Measurements from ENCODE around the gene GLP1R. TPM values are rescaled to one million over a fixed set of nuclear protein-coding genes. Genes with fewer than 3 reads are reported as not detected.

The GLP1R gene
- total RNA-seq, 3 donors from 2014 or later (not counting 1 experiment from before 2014, with no cell fraction given) = 2.2 to 6.5 (median 3.0) TPM

DNA sequence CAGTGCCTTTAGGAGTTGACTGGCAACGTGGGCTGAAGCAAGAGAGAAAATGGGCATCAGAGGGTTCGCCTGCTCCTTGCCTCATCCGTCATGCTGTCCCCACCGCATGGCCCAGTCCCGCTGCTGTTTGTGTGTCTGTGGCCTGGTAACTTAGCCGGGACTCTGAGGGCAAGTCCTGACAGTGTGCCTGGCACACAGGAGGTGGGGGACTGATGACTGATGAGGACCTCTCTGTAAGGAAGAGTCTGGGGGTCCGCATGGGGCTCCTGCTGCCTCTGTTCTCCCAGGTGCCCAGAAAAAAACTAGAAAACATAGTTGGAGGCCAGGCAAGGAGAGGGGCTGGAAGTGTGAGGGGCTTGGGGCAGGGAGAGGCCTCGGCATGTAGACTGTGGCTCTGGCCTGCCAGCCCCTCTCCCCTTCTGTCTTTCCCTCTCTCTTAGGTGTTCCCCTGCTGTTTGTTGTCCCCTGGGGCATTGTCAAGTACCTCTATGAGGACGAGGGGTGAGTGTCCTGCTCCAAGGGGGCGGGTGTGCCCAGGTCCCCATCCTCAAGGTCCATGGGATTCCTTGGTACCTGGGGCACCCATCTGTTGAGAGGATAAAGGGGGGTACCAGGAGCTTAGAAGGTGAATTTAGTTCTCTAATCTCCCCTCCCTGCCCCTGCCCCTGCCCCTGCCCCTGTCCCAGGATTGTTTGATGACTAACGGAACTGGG lies 29.5 kb downstream of the GLP1R start:
- H3K36me3 ChIP-seq (ENCODE audit: control insufficient read depth, insufficient read depth, low read length) = no peaks in the 10 kb centered on the region
- no peaks in the 10 kb centered on the region for H3K4me1 Mint-ChIP-seq
- WGBS (ENCODE audit: insufficient coverage) = 85% methylated on average over 11 of the region's 11 CpGs
- H3K27me3 ChIP-seq (ENCODE audit: control insufficient read depth, insufficient read depth, low read length) = no peaks in the 10 kb centered on the region
- DNase-seq (peak in 1 of 2 donors; percentile 10), ATAC-seq (no peak)
- TF ChIP-seq, protein P1, sequence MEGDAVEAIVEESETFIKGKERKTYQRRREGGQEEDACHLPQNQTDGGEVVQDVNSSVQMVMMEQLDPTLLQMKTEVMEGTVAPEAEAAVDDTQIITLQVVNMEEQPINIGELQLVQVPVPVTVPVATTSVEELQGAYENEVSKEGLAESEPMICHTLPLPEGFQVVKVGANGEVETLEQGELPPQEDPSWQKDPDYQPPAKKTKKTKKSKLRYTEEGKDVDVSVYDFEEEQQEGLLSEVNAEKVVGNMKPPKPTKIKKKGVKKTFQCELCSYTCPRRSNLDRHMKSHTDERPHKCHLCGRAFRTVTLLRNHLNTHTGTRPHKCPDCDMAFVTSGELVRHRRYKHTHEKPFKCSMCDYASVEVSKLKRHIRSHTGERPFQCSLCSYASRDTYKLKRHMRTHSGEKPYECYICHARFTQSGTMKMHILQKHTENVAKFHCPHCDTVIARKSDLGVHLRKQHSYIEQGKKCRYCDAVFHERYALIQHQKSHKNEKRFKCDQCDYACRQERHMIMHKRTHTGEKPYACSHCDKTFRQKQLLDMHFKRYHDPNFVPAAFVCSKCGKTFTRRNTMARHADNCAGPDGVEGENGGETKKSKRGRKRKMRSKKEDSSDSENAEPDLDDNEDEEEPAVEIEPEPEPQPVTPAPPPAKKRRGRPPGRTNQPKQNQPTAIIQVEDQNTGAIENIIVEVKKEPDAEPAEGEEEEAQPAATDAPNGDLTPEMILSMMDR (IDR thresholded peaks at IDR 0.05) = no peak
- no peaks in the 10 kb centered on the region for H3K27me3 Mint-ChIP-seq (ENCODE audit: low read depth in 2 of 2)
- intact Hi-C loops (cut with micrococcal nuclease) = no loop called here
- H3K9me3 ChIP-seq (ENCODE audit: control insufficient read depth, insufficient read depth, low read length) = no peaks in the 10 kb centered on the region
- H3K4me3 Mint-ChIP-seq = no peak overlapping the region
- H3K36me3 Mint-ChIP-seq = no peaks in the 10 kb centered on the region
- H3K27ac ChIP-seq (ENCODE audit: low read length) = no peak overlapping the region
- H3K4me3 ChIP-seq (ENCODE audit: low read length) = no peak overlapping the region
- H3K9me3 Mint-ChIP-seq = no peaks in the 10 kb centered on the region
- no peak overlapping the region for H3K27ac Mint-ChIP-seq
- no peaks in the 10 kb centered on the region for H3K4me1 ChIP-seq (ENCODE audit: control insufficient read depth, insufficient read depth, low read length)

- 100% methylated on average over 3 of the region's 3 CpGs for WGBS (ENCODE audit: insufficient coverage)
- no peaks in the 10 kb centered on the region for H3K36me3 Mint-ChIP-seq
- TF ChIP-seq, protein P1 (IDR thresholded peaks at IDR 0.05) = no peak
Observed at GRCh38 chr6:39078695-39079094, 30.1 kb downstream of the GLP1R start.

DNA sequence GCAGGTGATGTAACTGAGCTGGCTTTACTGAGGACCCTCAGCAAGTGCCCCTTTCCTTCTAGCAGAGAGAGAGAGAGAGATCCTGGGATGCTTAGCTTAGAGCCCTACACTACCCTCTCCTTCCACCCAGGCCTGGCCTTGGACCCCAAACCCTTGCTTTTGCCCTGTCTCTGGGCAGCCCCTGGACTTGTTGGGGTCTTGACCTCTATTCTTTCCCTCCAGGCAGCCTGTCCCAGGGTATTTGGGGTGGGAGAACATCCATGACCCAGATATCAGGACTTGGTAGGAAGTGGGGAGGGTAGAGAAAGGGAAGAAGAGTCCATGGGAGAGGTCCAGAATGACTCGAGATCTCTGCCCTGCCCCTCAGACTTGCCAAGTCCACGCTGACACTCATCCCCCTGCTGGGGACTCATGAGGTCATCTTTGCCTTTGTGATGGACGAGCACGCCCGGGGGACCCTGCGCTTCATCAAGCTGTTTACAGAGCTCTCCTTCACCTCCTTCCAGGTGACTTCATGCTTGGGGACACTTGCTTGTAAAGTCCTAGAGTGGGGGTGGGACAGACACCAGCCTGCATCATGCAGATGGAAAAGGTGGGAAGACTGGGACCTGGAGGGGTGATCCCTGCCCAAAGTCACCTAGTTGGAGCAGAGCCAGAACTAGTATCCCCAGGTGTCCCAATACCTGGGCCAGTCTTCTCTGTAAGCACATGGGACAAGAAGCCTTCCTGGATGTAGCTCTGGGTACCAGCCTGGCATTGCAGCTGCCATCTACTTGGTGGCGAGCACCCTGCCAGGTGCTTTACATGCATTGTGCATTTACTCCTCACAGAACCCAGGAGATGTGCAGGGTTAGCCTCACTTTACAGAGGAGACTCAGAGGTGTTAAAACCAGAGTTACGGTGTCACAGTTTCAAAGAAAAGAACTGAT lies 30.9 kb downstream of the GLP1R start:
- no peaks in the 10 kb centered on the region for H3K36me3 ChIP-seq (ENCODE audit: control insufficient read depth, insufficient read depth, low read length)
- WGBS (ENCODE audit: insufficient coverage) = 84% methylated on average over 8 of the region's 8 CpGs
- no peaks in the 10 kb centered on the region for H3K27me3 ChIP-seq (ENCODE audit: control insufficient read depth, insufficient read depth, low read length)
- no peak overlapping the region for H3K4me3 ChIP-seq (ENCODE audit: low read length)
- DNase-seq (peak in 1 of 2 donors; percentile 2), ATAC-seq (peak in 1 of 3 donors; percentile 21)
- no peaks in the 10 kb centered on the region for H3K9me3 ChIP-seq (ENCODE audit: control insufficient read depth, insufficient read depth, low read length)
- TF ChIP-seq, protein P1 (IDR thresholded peaks at IDR 0.05) = no peak
- no peak overlapping the region for H3K27ac Mint-ChIP-seq
- no peaks in the 10 kb centered on the region for H3K9me3 Mint-ChIP-seq
- no peaks in the 10 kb centered on the region for H3K27me3 Mint-ChIP-seq (ENCODE audit: low read depth in 2 of 2)
- H3K4me1 ChIP-seq (ENCODE audit: control insufficient read depth, insufficient read depth, low read length) = no peaks in the 10 kb centered on the region
- H3K4me3 Mint-ChIP-seq = no peak overlapping the region
- no peaks in the 10 kb centered on the region for H3K4me1 Mint-ChIP-seq
- no peak overlapping the region for H3K27ac ChIP-seq (ENCODE audit: low read length)
- intact Hi-C loops (cut with micrococcal nuclease) = no loop called here
- no peaks in the 10 kb centered on the region for H3K36me3 Mint-ChIP-seq

More at GRCh38 chr6:39078695-39079094, 30.1 kb downstream of the GLP1R start:
- ATAC-seq (no peak), DNase-seq (peak in 1 of 2 donors; percentile 6)
- Mint-ChIP-seq H3K27ac (no peak overlapping the region), H3K4me3 (no peak overlapping the region), H3K27me3 (ENCODE audit: low read depth in 2 of 2) (no peaks in the 10 kb centered on the region), H3K9me3 (no peaks in the 10 kb centered on the region), H3K4me1 (no peaks in the 10 kb centered on the region)
- intact Hi-C loops (cut with micrococcal nuclease) = no loop called here
- Histone ChIP-seq H3K36me3 (ENCODE audit: control insufficient read depth, insufficient read depth, low read length) (no peaks in the 10 kb centered on the region), H3K27me3 (ENCODE audit: control insufficient read depth, insufficient read depth, low read length) (no peaks in the 10 kb centered on the region), H3K27ac (ENCODE audit: low read length) (no peak overlapping the region), H3K9me3 (ENCODE audit: control insufficient read depth, insufficient read depth, low read length) (no peaks in the 10 kb centered on the region), H3K4me3 (ENCODE audit: low read length) (no peak overlapping the region), H3K4me1 (ENCODE audit: control insufficient read depth, insufficient read depth, low read length) (no peaks in the 10 kb centered on the region)
